H1 (cell line): Measurements from ENCODE around the gene DENND11. TPM values are rescaled to one million over a fixed set of nuclear protein-coding genes. Genes with fewer than 3 reads are reported as not detected.

Experiments
- CTCF ChIA-PET: fragments of 300-600 bp; sonication (Branson Sonifier 250); formaldehyde crosslinking; loops from one replicate; lab custom pipeline; 2021; ENCODE audit not compliant: partially characterized antibody; lab: Charles Lee
- POLR2A ChIA-PET: fragments of 300-600 bp; sonication (Branson Sonifier 250); formaldehyde crosslinking; loops from one replicate; lab custom pipeline; 2021; ENCODE audit warnings: inconsistent platforms; ENCODE audit not compliant: partially characterized antibody; lab: Charles Lee
- DNase-seq, 2 experiments: peaks; one replicate each; pipeline versions ENCODE4 v3.0.0 to v3.0.0-alpha.2; 2010 to 2022; ENCODE audit warnings: low spot score in 2 of 2, low read depth in 1 of 2, mixed read lengths in 1 of 2
- FAIRE-seq: peaks from 2 replicates; lab custom pipeline; 2011; peaks lifted over from hg19 to GRCh38; lab: Jason Lieb, UNC
- H2AFZ ChIP-seq: 2 replicates; pipeline ENCODE4 v1.8.1; 2012; ENCODE audit warnings: low read length, inconsistent platforms
- H2AK5ac ChIP-seq: 2 replicates; pipeline ENCODE4 v1.6.1; 2013; ENCODE audit warnings: low read depth, low read length
- H2BK120ac ChIP-seq: replicated peaks from 2 replicates; pipeline ENCODE3; 2013; ENCODE audit warnings: low read depth, low read length, inconsistent platforms
- H2BK12ac ChIP-seq: 2 replicates; pipeline ENCODE4 v1.6.1; 2013; ENCODE audit warnings: low read depth, low read length
- H2BK15ac ChIP-seq: 2 replicates; pipeline ENCODE4 v1.6.1; 2013; ENCODE audit warnings: low read length
- H2BK20ac ChIP-seq: 2 replicates; pipeline ENCODE4 v1.6.1; 2013; ENCODE audit warnings: low read length
- H2BK5ac ChIP-seq: 2 replicates; pipeline ENCODE4 v1.6.1; 2013; ENCODE audit warnings: low read depth, low read length
- H3K14ac ChIP-seq: 2 replicates; pipeline ENCODE4 v1.6.1; 2013; ENCODE audit warnings: inconsistent platforms; ENCODE audit not compliant: insufficient read length
- H3K18ac ChIP-seq: 2 replicates; pipeline ENCODE4 v1.6.1; 2013; ENCODE audit warnings: low read length; ENCODE audit errors: extremely low read depth
- H3K23ac ChIP-seq: 2 replicates; pipeline ENCODE4 v1.6.1; 2013; ENCODE audit warnings: inconsistent platforms; ENCODE audit not compliant: insufficient read length
- H3K23me2 ChIP-seq: 2 replicates; pipeline ENCODE4 v1.6.1; 2013; ENCODE audit warnings: low read depth, low read length
- H3K27ac ChIP-seq: 2 replicates; pipeline ENCODE4 v1.6.1; 2011; ENCODE audit warnings: low read depth, low read length, inconsistent platforms
- H3K27me3 ChIP-seq, 4 experiments: replicated peaks in 1 of 4; 1 replicate in 1 of 4; 2 replicates in 3 of 4; pipeline versions ENCODE4 v1.6.1 to v1.8.1; 2011 to 2013; ENCODE audit warnings: low read length in 3 of 4, mild to moderate bottlenecking in 3 of 4, inconsistent platforms in 2 of 4, mixed read lengths in 2 of 4, moderate library complexity in 1 of 4; ENCODE audit not compliant: control insufficient read depth in 3 of 4, insufficient read depth in 3 of 4; ENCODE audit errors: extremely low read depth in 1 of 4
- H3K36me3 ChIP-seq, 4 experiments: 2 replicates each; pipeline versions ENCODE4 v1.6.1 to v1.8.1; 2011 to 2013; ENCODE audit warnings: mild to moderate bottlenecking in 4 of 4, low read length in 3 of 4, moderate library complexity in 2 of 4, control low read depth in 1 of 4, inconsistent platforms in 1 of 4; ENCODE audit not compliant: insufficient read depth in 4 of 4, control insufficient read depth in 2 of 4
- H3K4ac ChIP-seq: replicated peaks from 2 replicates; pipeline ENCODE3; 2013; ENCODE audit warnings: low read length, low read depth, mixed read lengths, inconsistent platforms; ENCODE audit not compliant: insufficient read length
- H3K4me1 ChIP-seq, 4 experiments: replicated peaks in 1 of 4; 1 replicate in 1 of 4; 2 replicates in 3 of 4; pipeline versions ENCODE4 v1.6.1 to v1.8.1; 2011 to 2013; ENCODE audit warnings: low read length in 3 of 4, inconsistent platforms in 2 of 4, mixed read lengths in 1 of 4; ENCODE audit not compliant: insufficient read depth in 4 of 4, control insufficient read depth in 3 of 4
- H3K4me2 ChIP-seq, 2 experiments: 2 replicates each; pipeline versions ENCODE4 v1.6.1 to v1.8.1; 2011 to 2013; ENCODE audit warnings: low read depth in 2 of 2, low read length in 2 of 2, control low read depth in 1 of 2, inconsistent platforms in 1 of 2, mild to moderate bottlenecking in 1 of 2; ENCODE audit not compliant: insufficient read depth in 1 of 2
- H3K4me3 ChIP-seq, 4 experiments: fragments of 200-600, 300-600 bp in 1 of 4; sonication (generic), shearing (Covaris generic), sonication (Bioruptor Twin) in 1 of 4; 2 replicates each; pipeline versions ENCODE4 v1.5.1 to v1.8.1; 2011 to 2016; ENCODE audit warnings: low read length in 4 of 4, low read depth in 3 of 4, control low read depth in 2 of 4, inconsistent platforms in 2 of 4, mild to moderate bottlenecking in 2 of 4, mixed read lengths in 1 of 4, moderate library complexity in 1 of 4; ENCODE audit not compliant: insufficient read depth in 2 of 4; ENCODE audit errors: extremely low read depth in 1 of 4
- H3K56ac ChIP-seq: replicated peaks from 2 replicates; pipeline ENCODE3; 2013; ENCODE audit warnings: low read depth, mild to moderate bottlenecking, mixed read lengths, low read length, inconsistent platforms; ENCODE audit not compliant: insufficient read length
- H3K79me1 ChIP-seq: 2 replicates; pipeline ENCODE4 v1.6.1; 2013; ENCODE audit warnings: low read depth, low read length, control low read depth
- H3K79me2 ChIP-seq, 2 experiments: 2 replicates each; pipeline versions ENCODE4 v1.6.1 to v1.8.1; 2012 to 2013; ENCODE audit warnings: low read length in 2 of 2, mild to moderate bottlenecking in 2 of 2, inconsistent platforms in 1 of 2; ENCODE audit not compliant: insufficient read depth in 2 of 2, control insufficient read depth in 1 of 2
- H3K9ac ChIP-seq, 4 experiments: replicated peaks in 1 of 4; 1 replicate in 1 of 4; 2 replicates in 3 of 4; pipeline versions ENCODE4 v1.6.1 to v1.8.1; 2011 to 2013; ENCODE audit warnings: low read depth in 3 of 4, low read length in 3 of 4, control low read depth in 2 of 4, mild to moderate bottlenecking in 2 of 4, moderate library complexity in 2 of 4, inconsistent platforms in 1 of 4; ENCODE audit errors: extremely low read depth in 1 of 4
- H3K9me3 ChIP-seq, 2 experiments: 2 replicates each; pipeline versions ENCODE4 v1.6.1 to v1.8.1; 2012 to 2013; ENCODE audit warnings: mild to moderate bottlenecking in 2 of 2, moderate library complexity in 2 of 2, control low read depth in 1 of 2, inconsistent platforms in 1 of 2, low read depth in 1 of 2, low read length in 1 of 2, mixed read lengths in 1 of 2; ENCODE audit not compliant: insufficient read depth in 2 of 2
- H4K20me1 ChIP-seq, 2 experiments: replicated peaks in 1 of 2; 2 replicates each; pipeline versions ENCODE3 to v1.8.1; 2011 to 2013; ENCODE audit warnings: inconsistent platforms in 2 of 2, low read length in 2 of 2, mild to moderate bottlenecking in 1 of 2; ENCODE audit not compliant: insufficient read depth in 2 of 2, control insufficient read depth in 1 of 2
- H4K5ac ChIP-seq: 2 replicates; pipeline ENCODE4 v1.6.1; 2013; ENCODE audit warnings: low read length, low read depth, mixed read lengths, inconsistent platforms; ENCODE audit not compliant: insufficient read length
- H4K8ac ChIP-seq: 2 replicates; pipeline ENCODE4 v1.8.0; 2013; ENCODE audit warnings: mild to moderate bottlenecking, moderate library complexity, low read length, inconsistent platforms; ENCODE audit not compliant: insufficient read depth; ENCODE audit errors: extremely low read depth
- H4K91ac ChIP-seq: replicated peaks from 2 replicates; pipeline ENCODE3; 2013; ENCODE audit warnings: low read length, mixed read lengths, inconsistent platforms; ENCODE audit not compliant: insufficient read length
- BRCA1 ChIP-seq: IDR thresholded peaks from 2 replicates; pipeline ENCODE4 v1.6.1; 2012; ENCODE audit warnings: low read depth, low read length, improper control_type of control experiment
- CBX5 ChIP-seq: fragments of 300-800, 300-1000 bp; sonication (generic); IDR thresholded peaks from 2 replicates; pipeline ENCODE4 v1.7.1; 2016; ENCODE audit warnings: antibody characterized with exemption, low read length, low read depth
- CBX8 ChIP-seq: fragments of 300-800, 300-1000 bp; sonication (generic); IDR thresholded peaks from 2 replicates; pipeline ENCODE4 v1.7.1; 2016; ENCODE audit warnings: low read depth, low read length, borderline replicate concordance
- CEBPB ChIP-seq: IDR thresholded peaks from 2 replicates; pipeline ENCODE4 v1.6.1; 2012; ENCODE audit warnings: low read depth, low read length
- CREB1 ChIP-seq: IDR thresholded peaks from 2 replicates; pipeline ENCODE4 v1.6.1; 2012; ENCODE audit warnings: inconsistent platforms
- CTBP2 ChIP-seq: IDR thresholded peaks from 2 replicates; pipeline ENCODE4 v1.7.0; 2011; ENCODE audit warnings: borderline replicate concordance, mild to moderate bottlenecking, moderate library complexity, mixed read lengths, low read length; ENCODE audit not compliant: insufficient read depth, insufficient read length
- EGR1 ChIP-seq: IDR thresholded peaks from 2 replicates; pipeline ENCODE4 v1.6.1; 2011; ENCODE audit warnings: low read depth, low read length, borderline replicate concordance
- HDAC6 ChIP-seq: IDR thresholded peaks from one replicate; pipeline ENCODE4 v1.7.1; 2012; ENCODE audit warnings: low read depth, mild to moderate bottlenecking, inconsistent platforms, low read length, moderate library complexity
- NANOG ChIP-seq: IDR thresholded peaks from 2 replicates; pipeline ENCODE4 v1.6.1; 2011; ENCODE audit warnings: low read length, low read depth, mild to moderate bottlenecking, inconsistent platforms; ENCODE audit not compliant: insufficient read depth, poor library complexity, severe bottlenecking
- NRF1 ChIP-seq: IDR thresholded peaks from 2 replicates; pipeline ENCODE4 v1.6.1; 2011; ENCODE audit warnings: mild to moderate bottlenecking, low read depth, low read length, improper control_type of control experiment
- SIN3A ChIP-seq, 2 experiments: IDR thresholded peaks in 1 of 2; conservative IDR thresholded peaks in 1 of 2; 2 replicates each; pipeline ENCODE4 v1.6.1; 2011 to 2012; ENCODE audit warnings: low read length in 2 of 2, improper control_type of control experiment in 1 of 2, low read depth in 1 of 2, mild to moderate bottlenecking in 1 of 2
- WGBS, 2 experiments: shearing (Covaris generic) in 1 of 2; methylation state at CpG; one replicate each; pipeline versions ENCODE4 v1.1.6 to v1.1.7; 2013 to 2015; ENCODE audit warnings: low lambda C conversion rate in 2 of 2, mixed read lengths in 2 of 2, inconsistent platforms in 1 of 2, low coverage in 1 of 2, missing lambda C conversion rate in 1 of 2; ENCODE audit not compliant: insufficient replicate concordance in 2 of 2, insufficient coverage in 1 of 2, insufficient read length in 1 of 2; ENCODE audit errors: extremely low coverage in 1 of 2, missing lambda C conversion rate in 1 of 2; 5-methylcytosine and 5-hydroxymethylcytosine counted together
- polyA plus RNA-seq, 7 experiments: library from polyadenylated mRNA; depleted of rRNA in 3 of 7; stranded (reverse) in 5 of 7; unstranded in 2 of 7; fragments of >200 nt in 5 of 7; fragments of 200-250 nt in 2 of 7; gene quantifications; 1 replicate in 5 of 7; 2 replicates in 1 of 7; 4 replicates in 1 of 7; pipeline versions ENCODE4 v1.2.1 to v1.2.3, GENCODE V29; 2011 to 2013; ENCODE audit warnings: missing spikeins in 2 of 7, mixed read lengths in 2 of 7
- total RNA-seq: library from RNA; stranded (reverse); fragmentation: NEBNext Ultra II Directional; extraction: Animal tissue kit (Norgen Biotek cat#: 25700); gene quantifications from 2 replicates; pipeline ENCODE4 v1.2.1, GENCODE V29; 2021

Gene DENND11
- total and polyA plus RNA-seq, 2 of the 8 experiments (the other 6 are each of a cell fraction or from before 2014, with no cell fraction given), result 8.0 to 26.8 TPM

GRCh38 chr7:141737836-141738591 is 36.0 kb upstream of the DENND11 start, which contains the start of gene SSBP1:
Gene SSBP1, plus strand, starts transcription at chr7:141738358. Its CDS starts 809 bp downstream, at chr7:141739167.
- peaks cover 4 to 39% of the 10 kb centered on the region in 2 experiments for H3K79me2 ChIP-seq
- peak within 1 kb of the TSS; percentile 98 for H3K27ac ChIP-seq
- no peak within 1 kb of the TSS for H3K23ac ChIP-seq
- H2BK120ac ChIP-seq, result no peak within 1 kb of the TSS
- no peaks in the 10 kb centered on the region for H3K27me3 ChIP-seq
- H2BK20ac ChIP-seq, result no peak within 1 kb of the TSS
- peak within 1 kb of the TSS; percentile 69 to 70 for H3K4me2 ChIP-seq
- H2AFZ ChIP-seq, result peak within 1 kb of the TSS; percentile 92
- POLR2A ChIA-PET, result interaction anchor here (0.6 to 3.3 kb wide), 21 partner anchors 9 to 1184 kb away, joined by 3 to 21 read pairs (median 4); no protein-coding TSS in a partner anchor
- CTCF ChIA-PET, result interaction anchor here (0.5 to 2.0 kb wide), 22 partner anchors 9 to 1210 kb away, joined by 3 to 16 read pairs (median 4); partner anchors contain the start of genes DENND11, TAS2R3 and WEE2
- no peak within 1 kb of the TSS for H3K56ac ChIP-seq
- H3K9me3 ChIP-seq, result no peaks in the 10 kb centered on the region
- H4K20me1 ChIP-seq, result peaks cover 0 to 2% of the 10 kb centered on the region in 2 experiments
- peak within 1 kb of the TSS; percentile 59 for H4K91ac ChIP-seq
- peak within 1 kb of the TSS; percentile 99 for H4K8ac ChIP-seq
- H3K18ac ChIP-seq, result peak within 1 kb of the TSS; percentile 98
- H3K23me2 ChIP-seq, result peaks cover 2% of the 10 kb centered on the region; the same call in 1 of the 2 replicates
- no peak within 1 kb of the TSS for H2BK15ac ChIP-seq
- peaks cover 8 to 36% (median 21%) of the 10 kb centered on the region in 4 experiments; a peak in 7 of 8 replicates for H3K36me3 ChIP-seq
- peak within 1 kb of the TSS; percentile 84; the same call in 1 of the 2 replicates for H2BK12ac ChIP-seq
- peak within 1 kb of the TSS; percentile 90 for H4K5ac ChIP-seq
- peak within 1 kb of the TSS; percentile 70 to 100 (median 98) for H3K4me3 ChIP-seq
- peaks cover 4% of the 10 kb centered on the region; the same call in 1 of the 2 replicates for H3K79me1 ChIP-seq
- FAIRE-seq (peak; percentile 75), DNase-seq (peak; percentile 89 to 90)
- H3K4me1 ChIP-seq, result peaks cover 0 to 6% (median 2%) of the 10 kb centered on the region in 4 experiments; a peak in 3 of 7 replicates
- H3K9ac ChIP-seq, result peak within 1 kb of the TSS; percentile 88 to 98 (median 96)
- no peak within 1 kb of the TSS for H3K14ac ChIP-seq
- H3K4ac ChIP-seq, result no peak within 1 kb of the TSS
- no peak within 1 kb of the TSS for H2AK5ac ChIP-seq
- 11% methylated on average over 28 of the region's 46 CpGs; no CpG with 5 or more reads in 1 of the 2 experiments for WGBS, 2 experiments
- H2BK5ac ChIP-seq, result peak within 1 kb of the TSS; percentile 97
- peak in 1 of 2 experiments; percentile 95; a peak in 2 of 4 replicates for TF ChIP-seq SIN3A (conservative IDR thresholded peaks at IDR 0.05 in 1 of 2, IDR thresholded peaks at IDR 0.05 in 1 of 2; ENCODE audit: low read depth in 1 of 2, low read length in 2 of 2)
- TF ChIP-seq NANOG, result no peak
- peak; percentile 95 for TF ChIP-seq EGR1
- TF ChIP-seq BRCA1, result no peak
- TF ChIP-seq CBX8, result no peak
- no peak for TF ChIP-seq CBX5
- TF ChIP-seq CTBP2, result no peak
- no peak for TF ChIP-seq CEBPB
- peak; percentile 94 for TF ChIP-seq CREB1
- TF ChIP-seq NRF1, result 0 out of 2 replicates have a peak, but pooled peaks have one; percentile 1
- no peak for TF ChIP-seq HDAC6
